Endothelial cell of umbilical vein (primary cell): ENCODE results near the gene DNAI1. TPM values are rescaled to one million over a fixed set of nuclear protein-coding genes. Genes with fewer than 3 reads are reported as not detected.

Source experiments
- BruUV-seq: library from RNA; stranded (reverse); fragments of 400-500 nt; replicated peaks from 2 replicates; lab custom pipeline; 2021; lab: Mats Ljungman, UMichigan
- CTCF ChIA-PET: fragments of 300-600, 350-600 bp; sonication (Branson Sonifier 250); formaldehyde crosslinking; loops from one replicate; lab custom pipeline; 2021; ENCODE audit warnings: antibody characterized with exemption, inconsistent platforms; lab: Charles Lee
- POLR2A ChIA-PET: fragments of 300-600, 350-600 bp; sonication (Branson Sonifier 250); formaldehyde crosslinking; loops from one replicate; lab custom pipeline; 2021; ENCODE audit warnings: antibody characterized with exemption, inconsistent platforms; lab: Charles Lee
- DNase-seq: peaks from one replicate; pipeline ENCODE4 v3.0.0-alpha.2; 2011; ENCODE audit warnings: low read depth, low spot score
- FAIRE-seq: peaks from 2 replicates; lab custom pipeline; 2011; peaks lifted over from hg19 to GRCh38; lab: Jason Lieb, UNC
- H2AFZ ChIP-seq: 2 replicates; pipeline ENCODE4 v1.6.0; 2012; ENCODE audit warnings: low read depth, low read length, control low read depth, inconsistent platforms
- H3K27ac ChIP-seq: 2 replicates; pipeline ENCODE4 v1.5.1; 2011; ENCODE audit warnings: low read depth, mild to moderate bottlenecking, control low read depth, low read length, moderate library complexity; ENCODE audit not compliant: insufficient read depth
- H3K27me3 ChIP-seq, 2 experiments: 2 replicates each; pipeline versions ENCODE4 v1.6.0 to v1.6.1; 2011; ENCODE audit warnings: low read length in 2 of 2, mixed read lengths in 1 of 2; ENCODE audit not compliant: control insufficient read depth in 2 of 2, insufficient read depth in 2 of 2
- H3K36me3 ChIP-seq, 2 experiments: 2 replicates in 1 of 2; 3 replicates in 1 of 2; pipeline ENCODE4 v1.5.1; 2011; ENCODE audit warnings: low read length in 2 of 2, mild to moderate bottlenecking in 1 of 2, moderate library complexity in 1 of 2; ENCODE audit not compliant: control insufficient read depth in 2 of 2, insufficient read depth in 2 of 2; ENCODE audit errors: extremely low read depth in 1 of 2
- H3K4me1 ChIP-seq: 3 replicates; pipeline ENCODE4 v1.5.1; 2011; ENCODE audit warnings: mild to moderate bottlenecking, low read length; ENCODE audit not compliant: control insufficient read depth, insufficient read depth; ENCODE audit errors: extremely low read depth
- H3K4me2 ChIP-seq: 2 replicates; pipeline ENCODE4 v1.6.1; 2011; ENCODE audit warnings: low read length, control low read depth, mixed read lengths; ENCODE audit not compliant: insufficient read depth
- H3K4me3 ChIP-seq, 3 experiments: fragments of 200-600 bp in 1 of 3; sonication (generic), shearing (Covaris generic) in 1 of 3; replicated peaks in 1 of 3; 2 replicates each; pipeline ENCODE4 v1.5.1; 2011 to 2016; ENCODE audit warnings: control low read depth in 3 of 3, low read length in 3 of 3, mild to moderate bottlenecking in 2 of 3, inconsistent platforms in 1 of 3, low read depth in 1 of 3, moderate library complexity in 1 of 3; ENCODE audit not compliant: insufficient read depth in 1 of 3
- H3K79me2 ChIP-seq: 2 replicates; pipeline ENCODE4 v1.6.0; 2012; ENCODE audit warnings: low read length, inconsistent platforms; ENCODE audit not compliant: control insufficient read depth, insufficient read depth
- H3K9ac ChIP-seq: replicated peaks from 2 replicates; pipeline ENCODE3; 2011; ENCODE audit warnings: low read length, control low read depth; ENCODE audit not compliant: insufficient read depth; ENCODE audit errors: extremely low read depth
- H3K9me1 ChIP-seq: replicated peaks from 3 replicates; pipeline ENCODE4 v1.6.0; 2011; ENCODE audit warnings: mild to moderate bottlenecking, low read length; ENCODE audit not compliant: control insufficient read depth, insufficient read depth; ENCODE audit errors: extremely low read depth
- H3K9me3 ChIP-seq: replicated peaks from 2 replicates; pipeline ENCODE4 v1.5.1; 2012; ENCODE audit warnings: low read length, inconsistent platforms; ENCODE audit not compliant: control insufficient read depth, insufficient read depth
- H4K20me1 ChIP-seq: replicated peaks from 2 replicates; pipeline ENCODE3; 2011; ENCODE audit warnings: mild to moderate bottlenecking, low read length; ENCODE audit not compliant: control insufficient read depth, insufficient read depth; ENCODE audit errors: extremely low read depth
- CTCF ChIP-seq, 2 donors: IDR thresholded peaks; 1 replicate in 1 of 2; 2 replicates in 1 of 2; pipeline ENCODE4 v1.5.1; 2011; ENCODE audit warnings: low read length in 2 of 2, mild to moderate bottlenecking in 2 of 2, moderate library complexity in 2 of 2, control low read depth in 1 of 2, inconsistent platforms in 1 of 2, low read depth in 1 of 2; ENCODE audit not compliant: insufficient read depth in 1 of 2; ENCODE audit errors: extremely low read depth in 1 of 2
- EZH2 ChIP-seq: IDR thresholded peaks from 2 replicates; pipeline ENCODE4 v1.6.1; 2012; ENCODE audit warnings: borderline replicate concordance, low read depth, mild to moderate bottlenecking, moderate library complexity, low read length, inconsistent platforms; ENCODE audit not compliant: severe bottlenecking
- FOS ChIP-seq: IDR thresholded peaks from 2 replicates; pipeline ENCODE4 v1.6.1; 2011; ENCODE audit warnings: mild to moderate bottlenecking, low read length, moderate library complexity, borderline replicate concordance; ENCODE audit not compliant: insufficient read depth
- GATA2 ChIP-seq: IDR thresholded peaks from 2 replicates; pipeline ENCODE4 v1.7.0; 2011; ENCODE audit warnings: low read depth, mild to moderate bottlenecking, moderate library complexity, mixed read lengths, low read length; ENCODE audit not compliant: insufficient read length, insufficient read depth
- JUN ChIP-seq: IDR thresholded peaks from 2 replicates; pipeline ENCODE4 v1.6.1; 2011; ENCODE audit warnings: borderline replicate concordance, low read depth; ENCODE audit not compliant: insufficient read length, insufficient read depth
- MAX ChIP-seq: IDR thresholded peaks from 2 replicates; pipeline ENCODE4 v1.6.1; 2011; ENCODE audit not compliant: insufficient read depth, insufficient read length
- POLR2A ChIP-seq: IDR thresholded peaks from 2 replicates; pipeline ENCODE4 v1.6.1; 2012; ENCODE audit warnings: low read depth, mild to moderate bottlenecking, control low read depth, low read length
- dilution Hi-C: fragments of 300-500 bp; cut with MboI; formaldehyde crosslinking; loops from one replicate; pipeline ENCODE4 v1.15.0; 2019; ENCODE audit warnings: low sequenced_read_pairs; ENCODE audit not compliant: extremely low pct_ligation_motif_present
- intact Hi-C: fragments of 100-400 bp; cut with micrococcal nuclease; formaldehyde crosslinking; loops from one replicate; pipeline ENCODE4 v1.10.0; 2022
- polyA plus RNA-seq, 4 experiments: library from polyadenylated mRNA; depleted of rRNA in 3 of 4; stranded (reverse) in 3 of 4; unstranded in 1 of 4; fragments of >200 nt; gene quantifications; 2 replicates each; pipeline versions ENCODE4 v1.2.1 to v1.2.3, GENCODE V29; 2011 to 2012; ENCODE audit warnings: missing spikeins in 1 of 4
- total RNA-seq: library from RNA; stranded (reverse); gene quantifications from 2 replicates; pipeline ENCODE4 v1.2.3, GENCODE V29; 2021

Gene DNAI1
- total and polyA plus RNA-seq, 2 donors (not counting 3 experiments of a cell fraction or from before 2014, with no cell fraction given) = not detected

- no peaks in the 10 kb centered on the region for H3K36me3 ChIP-seq
- H3K27ac ChIP-seq = no peak overlapping the region
- dilution Hi-C loops = no loop called here
- no peak overlapping the region for H2AFZ ChIP-seq
- H4K20me1 ChIP-seq = peaks cover 3% of the 10 kb centered on the region
- H3K27me3 ChIP-seq = no peaks in the 10 kb centered on the region
- peaks cover 46% of the 10 kb centered on the region for H3K79me2 ChIP-seq
- intact Hi-C loops = no loop called here
- TF ChIP-seq FOS (no peak), EZH2 (no peak), CTCF (IDR thresholded peaks at IDR 0.05; ENCODE audit: extremely low read depth in 1 of 2, insufficient read depth in 1 of 2, low read depth in 1 of 2, low read length in 2 of 2) (no peak), GATA2 (no peak), MAX (no peak), JUN (no peak), POLR2A (no peak)
- peak; percentile 31 for FAIRE-seq
- BruUV-seq = no TSS peak
- H3K9me1 ChIP-seq = no peaks in the 10 kb centered on the region
- ChIA-PET POLR2A (no interaction called here), CTCF (interaction anchor here (1.1 to 2.5 kb wide), 6 partner anchors 10 to 141 kb away, joined by 4 to 12 read pairs (median 6); no protein-coding TSS in a partner anchor)
- H3K4me3 ChIP-seq = no peak overlapping the region
- H3K4me1 ChIP-seq = peaks cover 12% of the 10 kb centered on the region
- DNase-seq = no peak
- no peak overlapping the region for H3K4me2 ChIP-seq
- H3K9ac ChIP-seq = no peak overlapping the region
- H3K9me3 ChIP-seq = no peaks in the 10 kb centered on the region
Observed at GRCh38 chr9:34450644-34451043, 8.0 kb upstream of the DNAI1 start.
